Endothelial cell of umbilical vein (primary cell): Measurements from ENCODE around the gene DRP2. TPM values are rescaled to one million over a fixed set of nuclear protein-coding genes. Genes with fewer than 3 reads are reported as not detected.

Experiments used
- BruUV-seq: library from RNA; stranded (reverse); fragments of 400-500 nt; replicated peaks from 2 replicates; lab custom pipeline; 2021; lab: Mats Ljungman, UMichigan
- CTCF ChIA-PET: fragments of 300-600, 350-600 bp; sonication (Branson Sonifier 250); formaldehyde crosslinking; loops from one replicate; lab custom pipeline; 2021; ENCODE audit warnings: antibody characterized with exemption, inconsistent platforms; lab: Charles Lee
- POLR2A ChIA-PET: fragments of 300-600, 350-600 bp; sonication (Branson Sonifier 250); formaldehyde crosslinking; loops from one replicate; lab custom pipeline; 2021; ENCODE audit warnings: antibody characterized with exemption, inconsistent platforms; lab: Charles Lee
- DNase-seq: peaks from one replicate; pipeline ENCODE4 v3.0.0-alpha.2; 2011; ENCODE audit warnings: low read depth, low spot score
- FAIRE-seq: peaks from 2 replicates; lab custom pipeline; 2011; peaks lifted over from hg19 to GRCh38; lab: Jason Lieb, UNC
- H2AFZ ChIP-seq: 2 replicates; pipeline ENCODE4 v1.6.0; 2012; ENCODE audit warnings: low read depth, low read length, control low read depth, inconsistent platforms
- H3K27ac ChIP-seq: 2 replicates; pipeline ENCODE4 v1.5.1; 2011; ENCODE audit warnings: low read depth, mild to moderate bottlenecking, control low read depth, low read length, moderate library complexity; ENCODE audit not compliant: insufficient read depth
- H3K27me3 ChIP-seq, 2 experiments: 2 replicates each; pipeline versions ENCODE4 v1.6.0 to v1.6.1; 2011; ENCODE audit warnings: low read length in 2 of 2, mixed read lengths in 1 of 2; ENCODE audit not compliant: control insufficient read depth in 2 of 2, insufficient read depth in 2 of 2
- H3K36me3 ChIP-seq, 2 experiments: 2 replicates in 1 of 2; 3 replicates in 1 of 2; pipeline ENCODE4 v1.5.1; 2011; ENCODE audit warnings: low read length in 2 of 2, mild to moderate bottlenecking in 1 of 2, moderate library complexity in 1 of 2; ENCODE audit not compliant: control insufficient read depth in 2 of 2, insufficient read depth in 2 of 2; ENCODE audit errors: extremely low read depth in 1 of 2
- H3K4me1 ChIP-seq: 3 replicates; pipeline ENCODE4 v1.5.1; 2011; ENCODE audit warnings: mild to moderate bottlenecking, low read length; ENCODE audit not compliant: control insufficient read depth, insufficient read depth; ENCODE audit errors: extremely low read depth
- H3K4me2 ChIP-seq: 2 replicates; pipeline ENCODE4 v1.6.1; 2011; ENCODE audit warnings: low read length, control low read depth, mixed read lengths; ENCODE audit not compliant: insufficient read depth
- H3K4me3 ChIP-seq, 3 experiments: fragments of 200-600 bp in 1 of 3; sonication (generic), shearing (Covaris generic) in 1 of 3; replicated peaks in 1 of 3; 2 replicates each; pipeline ENCODE4 v1.5.1; 2011 to 2016; ENCODE audit warnings: control low read depth in 3 of 3, low read length in 3 of 3, mild to moderate bottlenecking in 2 of 3, inconsistent platforms in 1 of 3, low read depth in 1 of 3, moderate library complexity in 1 of 3; ENCODE audit not compliant: insufficient read depth in 1 of 3
- H3K79me2 ChIP-seq: 2 replicates; pipeline ENCODE4 v1.6.0; 2012; ENCODE audit warnings: low read length, inconsistent platforms; ENCODE audit not compliant: control insufficient read depth, insufficient read depth
- H3K9ac ChIP-seq: replicated peaks from 2 replicates; pipeline ENCODE3; 2011; ENCODE audit warnings: low read length, control low read depth; ENCODE audit not compliant: insufficient read depth; ENCODE audit errors: extremely low read depth
- H3K9me1 ChIP-seq: replicated peaks from 3 replicates; pipeline ENCODE4 v1.6.0; 2011; ENCODE audit warnings: mild to moderate bottlenecking, low read length; ENCODE audit not compliant: control insufficient read depth, insufficient read depth; ENCODE audit errors: extremely low read depth
- H3K9me3 ChIP-seq: replicated peaks from 2 replicates; pipeline ENCODE4 v1.5.1; 2012; ENCODE audit warnings: low read length, inconsistent platforms; ENCODE audit not compliant: control insufficient read depth, insufficient read depth
- H4K20me1 ChIP-seq: replicated peaks from 2 replicates; pipeline ENCODE3; 2011; ENCODE audit warnings: mild to moderate bottlenecking, low read length; ENCODE audit not compliant: control insufficient read depth, insufficient read depth; ENCODE audit errors: extremely low read depth
- CTCF ChIP-seq, 2 donors: IDR thresholded peaks; 1 replicate in 1 of 2; 2 replicates in 1 of 2; pipeline ENCODE4 v1.5.1; 2011; ENCODE audit warnings: low read length in 2 of 2, mild to moderate bottlenecking in 2 of 2, moderate library complexity in 2 of 2, control low read depth in 1 of 2, inconsistent platforms in 1 of 2, low read depth in 1 of 2; ENCODE audit not compliant: insufficient read depth in 1 of 2; ENCODE audit errors: extremely low read depth in 1 of 2
- EZH2 ChIP-seq: IDR thresholded peaks from 2 replicates; pipeline ENCODE4 v1.6.1; 2012; ENCODE audit warnings: borderline replicate concordance, low read depth, mild to moderate bottlenecking, moderate library complexity, low read length, inconsistent platforms; ENCODE audit not compliant: severe bottlenecking
- FOS ChIP-seq: IDR thresholded peaks from 2 replicates; pipeline ENCODE4 v1.6.1; 2011; ENCODE audit warnings: mild to moderate bottlenecking, low read length, moderate library complexity, borderline replicate concordance; ENCODE audit not compliant: insufficient read depth
- GATA2 ChIP-seq: IDR thresholded peaks from 2 replicates; pipeline ENCODE4 v1.7.0; 2011; ENCODE audit warnings: low read depth, mild to moderate bottlenecking, moderate library complexity, mixed read lengths, low read length; ENCODE audit not compliant: insufficient read length, insufficient read depth
- JUN ChIP-seq: IDR thresholded peaks from 2 replicates; pipeline ENCODE4 v1.6.1; 2011; ENCODE audit warnings: borderline replicate concordance, low read depth; ENCODE audit not compliant: insufficient read length, insufficient read depth
- MAX ChIP-seq: IDR thresholded peaks from 2 replicates; pipeline ENCODE4 v1.6.1; 2011; ENCODE audit not compliant: insufficient read depth, insufficient read length
- MYC ChIP-seq: IDR thresholded peaks from one replicate; pipeline ENCODE4 v1.6.1; 2011; ENCODE audit warnings: mild to moderate bottlenecking, low read depth, low read length
- POLR2A ChIP-seq: IDR thresholded peaks from 2 replicates; pipeline ENCODE4 v1.6.1; 2012; ENCODE audit warnings: low read depth, mild to moderate bottlenecking, control low read depth, low read length
- POLR2AphosphoS5 ChIP-seq: IDR thresholded peaks from 2 replicates; pipeline ENCODE4 v1.6.1; 2012; ENCODE audit warnings: low read depth, mild to moderate bottlenecking, control low read depth, low read length, moderate library complexity; ENCODE audit not compliant: insufficient read depth
- dilution Hi-C: fragments of 300-500 bp; cut with MboI; formaldehyde crosslinking; loops from one replicate; pipeline ENCODE4 v1.15.0; 2019; ENCODE audit warnings: low sequenced_read_pairs; ENCODE audit not compliant: extremely low pct_ligation_motif_present
- intact Hi-C: fragments of 100-400 bp; cut with micrococcal nuclease; formaldehyde crosslinking; loops from one replicate; pipeline ENCODE4 v1.10.0; 2022
- polyA plus RNA-seq, 4 experiments: library from polyadenylated mRNA; depleted of rRNA in 3 of 4; stranded (reverse) in 3 of 4; unstranded in 1 of 4; fragments of >200 nt; gene quantifications; 2 replicates each; pipeline versions ENCODE4 v1.2.1 to v1.2.3, GENCODE V29; 2011 to 2012; ENCODE audit warnings: missing spikeins in 1 of 4
- total RNA-seq: library from RNA; stranded (reverse); gene quantifications from 2 replicates; pipeline ENCODE4 v1.2.3, GENCODE V29; 2021

The DRP2 gene
- total and polyA plus RNA-seq, 2 donors (not counting 3 experiments of a cell fraction or from before 2014, with no cell fraction given), result 0.17 to 0.31 TPM

- H3K27ac ChIP-seq, result no peak overlapping the region
- no peaks in the 10 kb centered on the region for H3K36me3 ChIP-seq
- no peaks in the 10 kb centered on the region for H3K79me2 ChIP-seq
- H3K9me3 ChIP-seq, result no peaks in the 10 kb centered on the region
- DNase-seq (no peak), FAIRE-seq (peak; percentile 73)
- intact Hi-C loops, result no loop called here
- no peaks in the 10 kb centered on the region for H3K9me1 ChIP-seq
- BruUV-seq, result no TSS peak
- H3K4me3 ChIP-seq, result no peak overlapping the region
- H2AFZ ChIP-seq, result no peak overlapping the region
- TF ChIP-seq EZH2 (no peak), CTCF (IDR thresholded peaks at IDR 0.05; ENCODE audit: extremely low read depth in 1 of 2, insufficient read depth in 1 of 2, low read depth in 1 of 2, low read length in 2 of 2) (no peak), POLR2A (no peak), JUN (no peak), POLR2AphosphoS5 (no peak), MAX (no peak), MYC (no peak), FOS (no peak), GATA2 (no peak)
- peaks cover 22% of the 10 kb centered on the region for H3K4me1 ChIP-seq
- no peaks in the 10 kb centered on the region for H3K27me3 ChIP-seq
- CTCF ChIA-PET, result no interaction called here
- no peaks in the 10 kb centered on the region for H4K20me1 ChIP-seq
- dilution Hi-C loops, result no loop called here
- no peak overlapping the region for H3K9ac ChIP-seq
- POLR2A ChIA-PET, result no interaction called here
- H3K4me2 ChIP-seq, result no peak overlapping the region
Observed at GRCh38 chrX:101217689-101218088, 1.9 kb upstream of the DRP2 start.
